GOT3 (cell line): ENCODE data around the gene NUPR1.
"Not testable (repeated sequence)": the region's sequence is repeated elsewhere in the genome, so short reads cannot be mapped to it uniquely, and the experiment has no call there.

Experiments used
- DNase-seq: peaks from one replicate; lab custom pipeline; 2025; ENCODE audit warnings: mixed read lengths; lab: John Stamatoyannopoulos, UW

The NUPR1 gene

DNA sequence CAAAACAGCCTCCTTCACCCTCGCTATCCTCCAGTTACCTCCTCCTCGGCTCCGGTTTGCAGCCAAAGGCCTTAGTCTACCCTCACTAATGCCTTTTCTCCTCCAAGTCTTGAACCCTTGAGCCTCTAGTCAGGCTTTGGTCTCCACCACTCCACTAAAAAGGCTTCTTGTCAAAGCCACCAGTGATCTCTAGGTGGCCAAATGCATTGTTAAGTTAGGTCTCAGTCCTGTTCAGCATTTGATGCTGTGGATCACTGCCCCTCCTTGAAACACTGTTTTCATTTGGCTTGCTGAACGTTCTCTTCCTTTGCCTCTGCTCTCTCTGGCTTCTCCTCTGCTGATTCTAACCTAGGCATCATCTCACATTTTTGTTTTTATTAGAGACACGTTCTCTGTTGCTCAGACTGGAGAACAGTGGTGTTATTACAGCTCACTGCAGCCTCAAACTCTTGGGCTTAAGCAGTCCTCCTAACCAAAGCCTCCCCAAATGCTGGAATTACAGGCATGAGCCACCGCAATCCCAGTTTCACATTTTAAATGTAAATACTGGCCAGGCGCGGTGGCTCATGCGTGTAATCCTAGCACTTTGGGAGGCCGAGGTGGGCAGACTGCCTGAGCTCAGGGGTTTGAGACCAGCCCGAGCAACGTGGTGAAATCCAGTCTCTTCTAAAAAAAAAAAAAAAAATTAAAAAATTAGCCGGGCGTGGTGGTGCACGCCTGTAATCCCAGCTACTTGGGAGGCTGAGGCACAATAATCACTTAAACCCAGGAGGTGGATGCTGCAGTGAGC lies 16.1 kb upstream of the NUPR1 start:
- DNase-seq: no peak

GRCh38 chr16:28553776-28554633 lies 15.2 kb upstream of the NUPR1 start, which contains the start of gene SGF29:
Gene SGF29 (plus strand): TSS chr16:28553920. CDS start chr16:28581070, 27,150 bp downstream.
- peak; percentile 87 for DNase-seq

DNA sequence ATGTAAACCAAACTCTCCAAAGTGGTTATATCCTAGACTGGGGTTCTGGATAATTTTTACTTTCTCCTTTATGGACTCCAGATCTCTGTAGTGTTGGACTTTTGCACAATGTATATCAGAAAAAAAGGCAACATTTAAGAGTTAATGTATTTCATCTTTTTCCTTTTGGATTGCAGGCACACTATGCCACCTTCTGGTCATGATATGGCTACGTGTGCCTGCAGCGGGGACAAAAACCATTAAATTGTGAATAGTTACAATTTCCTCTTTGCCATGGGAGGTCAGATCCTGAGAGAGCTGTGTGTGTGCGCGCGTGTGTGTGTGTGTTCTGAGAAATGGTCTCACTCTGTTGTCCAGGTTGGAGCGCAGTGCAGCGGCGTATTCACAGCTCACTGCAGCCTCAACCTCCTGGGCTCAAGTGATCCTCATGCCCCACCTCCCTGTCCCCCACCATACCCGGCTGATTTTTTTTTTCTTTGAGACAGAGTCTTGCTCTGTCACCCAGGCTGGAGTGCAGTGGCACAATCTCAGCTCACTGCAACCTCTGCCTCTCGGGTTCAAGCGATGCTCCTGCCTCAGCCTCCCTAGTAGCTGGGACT lies 10.6 kb upstream of the NUPR1 start:
- DNase-seq: no peak

GRCh38 chr16:28548306-28548802 lies 9.6 kb upstream of the NUPR1 start:
- no peak for DNase-seq

DNA sequence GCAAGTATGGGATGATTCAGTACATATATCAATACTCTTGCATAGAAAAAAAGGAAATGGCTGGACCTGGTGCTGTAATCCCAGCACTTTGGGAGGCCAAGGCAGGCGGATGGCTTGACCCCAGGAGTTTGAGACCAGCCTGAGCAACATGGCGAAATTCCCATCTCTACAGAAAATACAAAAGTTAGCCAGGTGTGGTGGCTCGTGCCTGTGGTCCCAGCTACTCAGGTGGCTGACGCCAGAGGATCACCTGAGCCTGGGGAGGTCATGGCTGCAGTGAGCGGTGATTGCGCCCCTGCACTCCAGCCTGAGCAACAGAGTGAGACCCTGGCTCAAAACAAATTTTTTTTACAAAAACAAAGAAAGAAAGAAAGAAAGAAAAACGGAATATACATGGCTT lies 7.9 kb upstream of the NUPR1 start:
- DNase-seq: no peak

DNA sequence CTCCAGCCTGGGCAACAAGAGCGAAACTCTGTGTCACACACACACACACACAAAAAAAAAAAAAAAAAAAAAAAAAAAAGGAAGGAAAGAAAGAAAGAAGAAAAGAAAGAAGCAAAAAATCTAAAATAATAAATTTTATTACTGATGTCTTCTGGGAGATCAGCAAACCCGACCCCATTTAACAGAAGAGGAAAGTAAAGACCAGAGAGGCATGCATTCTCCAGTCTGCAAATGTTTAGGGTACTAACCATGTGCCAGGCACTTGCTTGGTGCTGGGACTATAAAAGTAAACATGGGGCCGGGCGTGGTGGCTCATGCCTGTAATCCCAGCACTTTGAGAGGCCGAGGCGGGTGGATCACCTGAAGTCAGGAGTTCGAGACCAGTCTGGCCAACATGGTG lies 7.2 kb upstream of the NUPR1 start:
- DNase-seq: not testable (repeated sequence)

DNA sequence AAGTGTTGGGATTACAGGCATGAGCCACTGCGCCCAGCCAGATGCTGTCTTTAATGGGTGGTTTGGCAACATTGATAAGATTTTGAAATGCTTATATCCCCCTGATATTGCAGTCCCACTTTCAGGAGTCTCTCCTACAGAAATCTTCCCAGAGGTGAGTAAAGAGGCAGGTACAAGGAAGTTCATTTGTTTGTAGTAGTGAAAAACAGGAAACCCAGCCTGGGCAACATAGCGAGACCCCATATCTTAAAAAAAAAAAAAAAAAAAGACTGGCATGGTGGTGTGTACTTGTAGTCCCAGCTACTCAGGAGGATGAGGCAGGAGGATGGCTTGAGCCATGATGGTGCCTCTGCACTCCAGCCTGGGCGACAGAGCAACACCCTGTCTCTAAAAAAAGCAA lies 6.2 kb upstream of the NUPR1 start:
- no peak for DNase-seq

GRCh38 chr16:28543072-28543471 lies 4.3 kb upstream of the NUPR1 start:
- DNase-seq: no peak

- no peak for DNase-seq
These were observed 3.9 kb upstream of the NUPR1 start for GRCh38 chr16:28542646-28543045.

DNA sequence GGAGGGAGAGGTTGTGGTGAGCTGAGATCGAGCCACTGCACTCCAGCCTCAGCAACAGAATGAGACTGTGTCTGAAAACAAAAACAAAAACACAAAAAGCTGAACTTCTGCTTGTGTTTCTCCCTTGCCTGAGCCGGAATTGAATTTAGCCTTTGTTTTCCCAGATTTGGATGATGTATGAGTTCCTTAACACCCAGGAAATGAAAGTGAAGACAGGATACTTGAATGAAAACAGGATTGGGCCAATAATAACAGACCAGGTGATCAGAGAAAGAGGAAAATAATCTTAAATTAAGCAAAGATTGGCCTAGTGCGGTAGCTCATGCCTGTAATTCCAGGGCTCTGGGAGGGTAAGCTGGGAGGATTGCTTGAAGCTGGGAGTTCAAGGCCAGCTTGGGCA lies 1.6 kb upstream of the NUPR1 start:
- no peak for DNase-seq

GRCh38 chr16:28537964-28538732 lies 626 bp downstream of the NUPR1 start:
- no peak for DNase-seq

GRCh38 chr16:28537076-28537475 lies 1.7 kb downstream of the NUPR1 start:
- no peak for DNase-seq

DNA sequence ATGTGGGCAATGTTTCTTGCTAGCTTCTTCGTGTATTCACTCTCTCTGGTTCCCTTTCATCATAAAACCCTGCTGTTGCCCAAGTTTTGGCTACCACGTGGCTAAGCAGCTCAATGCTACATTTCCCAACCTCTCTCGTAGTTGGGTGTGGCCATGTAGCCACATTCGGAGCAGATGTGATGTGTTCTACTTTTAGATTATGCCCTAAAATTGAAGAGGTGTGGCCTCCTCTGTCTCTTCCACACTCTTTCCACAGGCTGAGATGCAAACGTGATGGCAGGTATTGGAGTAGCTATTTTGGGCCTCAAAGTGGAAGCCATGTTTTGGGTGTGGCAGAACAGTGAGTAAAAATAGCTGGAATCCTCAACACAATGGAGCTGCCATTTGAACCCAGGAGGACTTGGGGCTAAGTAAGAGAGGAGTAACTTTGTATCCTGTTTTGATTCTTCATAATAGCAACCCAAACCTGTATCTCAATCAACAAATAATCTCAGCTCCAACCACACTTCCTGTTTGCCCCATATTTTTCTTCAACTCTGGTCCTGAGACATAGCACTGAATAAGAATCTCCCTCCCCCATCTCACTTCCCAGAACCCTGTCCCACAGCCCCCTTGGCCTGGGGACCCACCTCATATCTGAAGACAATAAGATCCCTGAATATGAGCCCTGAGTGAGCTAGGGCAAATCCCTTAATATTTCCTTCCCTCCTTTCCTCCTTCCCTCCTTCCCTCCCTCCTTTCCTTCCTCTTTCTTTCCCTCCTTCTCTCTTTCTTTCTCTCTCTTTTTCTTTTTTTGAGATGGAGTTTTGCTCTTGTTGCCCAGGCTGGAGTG lies 4.0 kb downstream of the NUPR1 start:
- DNase-seq: no peak

DNA sequence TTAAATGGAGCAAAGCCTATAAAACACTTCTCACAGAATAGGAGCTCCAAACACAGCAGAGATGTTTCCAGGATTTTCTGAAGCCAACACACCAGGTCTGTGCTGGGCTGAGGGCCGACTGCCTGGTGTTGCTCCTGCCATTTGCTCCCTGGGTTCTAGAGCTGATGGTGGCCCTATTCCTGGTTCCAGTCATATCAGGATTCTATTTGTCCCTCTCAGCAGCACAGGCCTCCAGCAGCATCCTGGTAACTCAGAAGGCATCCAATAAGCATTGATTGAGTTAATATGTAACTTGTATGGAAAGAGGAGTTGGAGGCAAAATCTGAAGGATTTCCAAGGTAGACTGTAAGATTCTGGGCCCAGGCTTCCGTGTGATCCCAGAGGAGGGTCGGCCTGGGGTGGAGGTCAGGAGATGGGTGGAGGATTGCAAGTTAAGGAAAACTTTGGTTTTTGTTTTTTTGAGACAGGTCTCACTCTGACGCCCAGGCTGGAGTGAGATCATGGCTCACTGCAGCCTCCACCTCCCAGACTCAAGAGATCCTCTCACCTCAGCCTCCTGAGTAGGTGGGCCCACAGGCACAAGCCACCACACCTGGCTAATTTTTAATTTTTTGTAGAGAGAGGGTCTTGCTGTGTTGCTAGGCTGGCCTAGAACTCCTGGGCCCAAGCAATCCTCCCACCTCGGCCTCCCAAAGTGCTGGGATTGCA lies 5.7 kb downstream of the NUPR1 start:
- no peak for DNase-seq

- DNase-seq: no peak
These were observed 6.7 kb downstream of the NUPR1 start for GRCh38 chr16:28531777-28532744.

DNA sequence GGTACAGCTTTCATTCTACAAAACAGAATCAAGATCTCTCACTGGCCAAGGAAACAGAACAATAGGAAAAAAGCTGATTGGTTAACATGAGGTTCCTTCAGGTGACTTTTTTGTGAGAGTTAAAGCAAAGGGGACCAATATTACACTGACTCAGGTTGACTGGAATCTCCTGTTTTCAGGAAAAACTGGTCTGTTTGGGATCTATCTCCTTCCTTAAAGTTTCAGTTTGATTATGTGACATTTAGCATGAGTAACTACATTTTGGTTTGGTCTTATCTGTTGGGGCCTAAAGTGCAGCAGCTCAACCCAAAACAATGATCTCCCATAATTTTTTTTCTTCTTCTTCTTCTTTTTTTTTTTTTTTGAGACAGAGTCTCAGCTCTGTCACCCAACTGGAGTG lies 9.7 kb downstream of the NUPR1 start:
- no peak for DNase-seq

GRCh38 chr16:28528463-28528867 lies 10.3 kb downstream of the NUPR1 start:
- DNase-seq: no peak

- DNase-seq: no peak
These were observed 10.8 kb downstream of the NUPR1 start for GRCh38 chr16:28527985-28528384.
